Astrocyte (in vitro differentiated cells and primary cell): Measurements from ENCODE around the gene ZSCAN22. TPM values are rescaled to one million over a fixed set of nuclear protein-coding genes. Genes with fewer than 3 reads are reported as not detected.

Source experiments
- DNase-seq: peaks from one replicate; pipeline ENCODE4 v3.0.0-alpha.2; 2010; ENCODE audit warnings: low read depth
- FAIRE-seq: peaks from 2 replicates; lab custom pipeline; 2011; peaks lifted over from hg19 to GRCh38; lab: Jason Lieb, UNC
- H2AFZ ChIP-seq: 2 replicates; pipeline ENCODE4 v1.6.0; 2012; ENCODE audit warnings: low read depth, low read length, inconsistent platforms
- H3K27ac ChIP-seq: 2 replicates; pipeline ENCODE4 v1.5.1; 2011; ENCODE audit warnings: low read depth, low read length, inconsistent platforms
- H3K27me3 ChIP-seq: 2 replicates; pipeline ENCODE4 v1.6.0; 2011; ENCODE audit warnings: low read length, inconsistent platforms; ENCODE audit not compliant: insufficient read depth
- H3K36me3 ChIP-seq: 2 replicates; pipeline ENCODE4 v1.5.1; 2011; ENCODE audit warnings: low read length, inconsistent platforms; ENCODE audit not compliant: insufficient read depth
- H3K4me1 ChIP-seq: 2 replicates; pipeline ENCODE4 v1.5.1; 2011; ENCODE audit warnings: low read length, inconsistent platforms; ENCODE audit not compliant: insufficient read depth
- H3K4me2 ChIP-seq: 2 replicates; pipeline ENCODE4 v1.6.0; 2012; ENCODE audit warnings: low read length, inconsistent platforms
- H3K4me3 ChIP-seq: 2 replicates; pipeline ENCODE4 v1.5.1; 2011; ENCODE audit warnings: low read depth, mild to moderate bottlenecking, low read length, inconsistent platforms; ENCODE audit not compliant: insufficient read depth
- H3K79me2 ChIP-seq: 2 replicates; pipeline ENCODE4 v1.6.0; 2012; ENCODE audit warnings: mild to moderate bottlenecking, low read length, inconsistent platforms; ENCODE audit not compliant: insufficient read depth
- H3K9ac ChIP-seq: 2 replicates; pipeline ENCODE4 v1.6.0; 2012; ENCODE audit warnings: mild to moderate bottlenecking, low read length, inconsistent platforms
- H3K9me3 ChIP-seq: 2 replicates; pipeline ENCODE4 v1.5.1; 2012; ENCODE audit warnings: low read depth, mild to moderate bottlenecking, low read length, inconsistent platforms; ENCODE audit not compliant: insufficient read depth
- H4K20me1 ChIP-seq: 2 replicates; pipeline ENCODE4 v1.6.0; 2012; ENCODE audit warnings: low read length, inconsistent platforms; ENCODE audit not compliant: insufficient read depth
- H3K27ac Mint-ChIP-seq: one replicate; pipeline ENCODE4 v1.8.0; 2021; ENCODE audit warnings: mild to moderate bottlenecking, mixed read lengths; ENCODE audit not compliant: unreplicated experiment
- H3K27me3 Mint-ChIP-seq: one replicate; pipeline ENCODE4 v1.8.0; 2021; ENCODE audit warnings: low read depth, mixed read lengths; ENCODE audit not compliant: unreplicated experiment
- H3K36me3 Mint-ChIP-seq: one replicate; pipeline ENCODE4 v1.8.0; 2021; ENCODE audit warnings: low read depth, mixed read lengths; ENCODE audit not compliant: unreplicated experiment
- H3K4me1 Mint-ChIP-seq: one replicate; pipeline ENCODE4 v1.8.0; 2021; ENCODE audit warnings: low read depth, mixed read lengths; ENCODE audit not compliant: unreplicated experiment
- H3K4me3 Mint-ChIP-seq: one replicate; pipeline ENCODE4 v1.8.0; 2021; ENCODE audit warnings: mild to moderate bottlenecking, moderate library complexity, mixed read lengths; ENCODE audit not compliant: unreplicated experiment
- H3K9me3 Mint-ChIP-seq: one replicate; pipeline ENCODE4 v1.8.0; 2021; ENCODE audit warnings: mild to moderate bottlenecking, mixed read lengths; ENCODE audit not compliant: unreplicated experiment
- CTCF ChIP-seq: IDR thresholded peaks from 2 replicates; pipeline ENCODE4 v1.5.1; 2011; ENCODE audit warnings: low read depth, mild to moderate bottlenecking, inconsistent platforms, low read length, moderate library complexity; ENCODE audit not compliant: insufficient read depth
- EZH2 ChIP-seq: IDR thresholded peaks from 2 replicates; pipeline ENCODE4 v1.6.1; 2012; ENCODE audit warnings: mild to moderate bottlenecking, low read length, inconsistent platforms; ENCODE audit not compliant: insufficient read depth
- total RNA-seq: library from RNA; stranded (reverse); gene quantifications from 2 replicates; pipeline ENCODE4 v1.2.1, GENCODE V29; 2021

Gene ZSCAN22
- total RNA-seq, 1 donor from 2014 or later, result 3.1 TPM

DNA sequence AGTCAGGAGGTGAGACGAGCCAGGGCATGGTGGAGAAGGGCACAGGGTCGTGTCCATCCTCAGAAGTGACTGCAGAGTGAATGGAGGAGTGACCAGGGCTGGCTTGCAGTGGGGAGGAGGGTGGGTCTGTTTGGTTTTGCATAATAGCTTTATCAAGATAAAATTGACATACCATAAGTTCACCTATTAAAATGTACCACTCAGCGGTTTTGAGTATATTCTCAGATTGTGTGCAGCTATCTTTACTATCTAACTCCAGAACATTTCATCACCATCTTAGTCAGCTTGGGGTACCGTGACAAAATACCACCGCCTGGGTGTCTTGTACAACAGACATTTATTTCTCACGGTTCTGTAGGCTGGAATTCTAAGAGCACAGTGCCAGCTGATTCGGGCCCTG lies 34.9 kb upstream of the ZSCAN22 start:
- no peaks in the 10 kb centered on the region for H3K4me1 ChIP-seq
- peaks cover 7% of the 10 kb centered on the region for H4K20me1 ChIP-seq
- no peak overlapping the region for H3K4me3 ChIP-seq
- FAIRE-seq (no peak), DNase-seq (no peak)
- peak overlapping the region; percentile 62 for H3K4me3 Mint-ChIP-seq
- H3K27me3 Mint-ChIP-seq, result no peaks in the 10 kb centered on the region
- no peak for TF ChIP-seq EZH2
- TF ChIP-seq CTCF, result no peak
- H3K36me3 Mint-ChIP-seq, result peaks cover 80% of the 10 kb centered on the region
- H3K79me2 ChIP-seq, result peaks cover 25% of the 10 kb centered on the region
- peaks cover 35% of the 10 kb centered on the region for H3K9me3 Mint-ChIP-seq
- no peak overlapping the region for H2AFZ ChIP-seq
- no peak overlapping the region for H3K27ac ChIP-seq
- peak overlapping the region; percentile 34 for H3K27ac Mint-ChIP-seq
- H3K4me1 Mint-ChIP-seq, result peaks cover 2% of the 10 kb centered on the region
- no peak overlapping the region for H3K4me2 ChIP-seq
- H3K27me3 ChIP-seq, result no peaks in the 10 kb centered on the region
- peaks cover 49% of the 10 kb centered on the region for H3K36me3 ChIP-seq
- peaks cover 56% of the 10 kb centered on the region for H3K9me3 ChIP-seq
- no peak overlapping the region for H3K9ac ChIP-seq

DNA sequence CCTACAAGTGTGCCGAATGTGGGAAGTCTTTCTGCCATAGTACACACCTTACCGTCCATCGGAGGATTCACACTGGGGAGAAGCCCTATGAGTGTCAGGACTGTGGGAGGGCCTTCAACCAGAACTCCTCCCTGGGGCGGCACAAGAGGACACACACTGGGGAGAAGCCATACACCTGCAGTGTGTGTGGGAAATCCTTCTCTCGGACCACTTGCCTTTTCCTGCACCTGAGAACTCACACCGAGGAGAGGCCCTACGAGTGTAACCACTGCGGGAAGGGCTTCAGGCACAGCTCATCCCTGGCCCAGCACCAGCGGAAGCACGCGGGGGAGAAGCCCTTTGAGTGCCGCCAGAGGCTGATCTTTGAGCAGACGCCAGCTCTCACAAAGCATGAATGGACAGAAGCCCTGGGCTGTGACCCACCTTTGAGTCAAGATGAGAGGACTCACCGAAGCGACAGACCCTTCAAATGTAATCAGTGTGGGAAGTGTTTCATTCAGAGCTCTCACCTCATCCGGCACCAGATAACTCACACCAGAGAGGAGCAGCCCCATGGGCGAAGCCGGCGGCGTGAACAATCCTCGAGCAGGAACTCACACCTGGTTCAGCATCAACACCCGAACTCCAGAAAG lies 31.9 kb upstream of the ZSCAN22 start:
- FAIRE-seq (no peak), DNase-seq (no peak)
- TF ChIP-seq CTCF (no peak), EZH2 (no peak)
- H3K27me3 ChIP-seq, result no peaks in the 10 kb centered on the region
- H3K4me3 ChIP-seq, result no peak overlapping the region
- Mint-ChIP-seq H3K9me3 (peaks cover 34% of the 10 kb centered on the region), H3K36me3 (peaks cover 86% of the 10 kb centered on the region), H3K27ac (no peak overlapping the region), H3K27me3 (no peaks in the 10 kb centered on the region), H3K4me1 (peaks cover 2% of the 10 kb centered on the region), H3K4me3 (peak overlapping the region; percentile 20)
- H3K79me2 ChIP-seq, result peaks cover 38% of the 10 kb centered on the region
- H2AFZ ChIP-seq, result no peak overlapping the region
- H3K9me3 ChIP-seq, result peaks cover 51% of the 10 kb centered on the region
- H3K9ac ChIP-seq, result no peak overlapping the region
- peaks cover 12% of the 10 kb centered on the region for H4K20me1 ChIP-seq
- H3K4me2 ChIP-seq, result no peak overlapping the region
- H3K4me1 ChIP-seq, result no peaks in the 10 kb centered on the region
- H3K36me3 ChIP-seq, result peaks cover 39% of the 10 kb centered on the region
- no peak overlapping the region for H3K27ac ChIP-seq

DNA sequence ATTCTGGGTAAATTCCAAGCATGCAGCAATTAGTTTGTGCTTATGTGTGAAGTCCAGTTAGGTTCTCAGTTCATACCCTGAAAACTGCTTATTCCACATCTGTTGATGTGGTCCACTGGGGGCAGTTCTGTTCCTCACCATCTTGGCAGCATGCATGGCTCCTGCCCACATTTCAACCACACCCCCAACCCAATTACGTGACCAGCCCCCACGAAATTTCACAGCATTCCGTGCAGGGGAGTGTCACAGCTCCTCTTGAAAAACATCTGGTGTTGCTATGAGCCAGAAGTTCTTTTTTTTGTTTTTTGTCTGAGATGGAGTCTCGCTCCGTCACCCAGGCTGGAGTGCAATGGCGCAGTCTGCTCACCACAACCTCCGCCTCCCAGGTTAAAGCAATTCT lies 30.7 kb upstream of the ZSCAN22 start:
- no peak for DNase-seq

More for the DNA sequence above, 30.7 kb upstream of the ZSCAN22 start:
- H3K4me1 ChIP-seq, result no peaks in the 10 kb centered on the region
- H3K27me3 ChIP-seq, result no peaks in the 10 kb centered on the region
- peaks cover 42% of the 10 kb centered on the region for H3K36me3 ChIP-seq
- Mint-ChIP-seq H3K27me3 (no peaks in the 10 kb centered on the region), H3K36me3 (peaks cover 83% of the 10 kb centered on the region), H3K4me3 (no peak overlapping the region), H3K27ac (no peak overlapping the region), H3K9me3 (peaks cover 34% of the 10 kb centered on the region), H3K4me1 (peaks cover 1% of the 10 kb centered on the region)
- no peak for FAIRE-seq
- H3K4me3 ChIP-seq, result no peak overlapping the region
- peaks cover 51% of the 10 kb centered on the region for H3K9me3 ChIP-seq
- H4K20me1 ChIP-seq, result peaks cover 25% of the 10 kb centered on the region
- peaks cover 48% of the 10 kb centered on the region for H3K79me2 ChIP-seq
- H3K4me2 ChIP-seq, result no peak overlapping the region
- no peak overlapping the region for H2AFZ ChIP-seq
- TF ChIP-seq EZH2 (no peak), CTCF (no peak)
- no peak overlapping the region for H3K9ac ChIP-seq
- no peak overlapping the region for H3K27ac ChIP-seq
